Measurements from ENCODE around the gene ERCC1.

The ERCC1 gene

DNA sequence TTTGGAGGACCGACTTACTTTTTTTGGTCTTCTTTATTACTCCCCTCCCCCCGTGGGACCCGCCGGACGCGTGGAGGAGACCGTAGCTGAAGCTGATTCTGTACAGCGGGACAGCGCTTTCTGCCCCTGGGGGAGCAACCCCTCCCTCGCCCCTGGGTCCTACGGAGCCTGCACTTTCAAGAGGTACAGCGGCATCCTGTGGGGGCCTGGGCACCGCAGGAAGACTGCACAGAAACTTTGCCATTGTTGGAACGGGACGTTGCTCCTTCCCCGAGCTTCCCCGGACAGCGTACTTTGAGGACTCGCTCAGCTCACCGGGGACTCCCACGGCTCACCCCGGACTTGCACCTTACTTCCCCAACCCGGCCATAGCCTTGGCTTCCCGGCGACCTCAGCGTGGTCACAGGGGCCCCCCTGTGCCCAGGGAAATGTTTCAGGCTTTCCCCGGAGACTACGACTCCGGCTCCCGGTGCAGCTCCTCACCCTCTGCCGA is 44.5 kb upstream of the ERCC1 start:
- DNase-seq (ENCODE audit: insufficient read length, low spot score) (no peak), FAIRE-seq (peak; percentile 5)
- 0 out of 2 replicates have a peak, but pooled peaks have one; percentile 2 for TF ChIP-seq TAF1 (IDR thresholded peaks at IDR 0.05; ENCODE audit: low read depth, low read length)
- no peak for TF ChIP-seq POLR2AphosphoS5 (IDR thresholded peaks at IDR 0.05; ENCODE audit: low read depth, low read length)

DNA sequence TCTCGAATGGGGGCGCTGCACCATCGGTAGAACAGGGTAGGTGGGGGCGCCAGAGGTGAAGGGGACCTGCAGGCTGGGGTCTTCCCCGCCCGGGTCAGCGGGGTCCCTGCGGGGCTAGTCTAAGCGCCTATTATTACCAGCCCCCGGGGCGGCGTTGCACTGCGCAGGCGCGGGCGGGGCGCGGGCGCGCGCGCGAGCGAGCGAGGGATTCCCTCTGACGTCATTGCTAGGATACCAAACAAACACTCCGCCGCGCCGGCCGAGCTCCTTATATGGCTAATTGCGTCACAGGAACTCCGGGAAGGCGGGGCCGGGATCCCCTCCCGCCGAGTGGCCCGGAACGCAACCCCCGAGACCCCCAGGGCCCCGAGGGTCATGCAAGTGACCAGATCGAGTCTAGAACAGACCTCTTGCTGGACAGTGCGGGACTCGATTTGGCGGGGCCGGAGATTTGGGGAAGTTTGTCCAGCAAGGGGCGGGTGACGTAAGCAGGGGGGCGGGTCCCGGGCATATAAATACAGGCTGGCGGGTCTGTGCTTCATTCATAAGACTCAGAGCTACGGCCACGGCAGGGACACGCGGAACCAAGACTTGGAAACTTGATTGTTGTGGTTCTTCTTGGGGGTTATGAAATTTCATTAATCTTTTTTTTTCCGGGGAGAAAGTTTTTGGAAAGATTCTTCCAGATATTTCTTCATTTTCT is 43.9 kb upstream of the ERCC1 start, which contains the start of gene FOSB:
TSS of gene FOSB (plus strand) at position 541 of the 703 bp plus-strand sequence. CDS start 591 bp downstream, outside the sequence.
- FAIRE-seq (peak; percentile 98), DNase-seq (ENCODE audit: insufficient read length, low spot score) (peak; percentile 82)
- TF ChIP-seq POU2F2 (IDR thresholded peaks at IDR 0.05; ENCODE audit: low read depth, low read length): no peak
- no peak for TF ChIP-seq PAX5 (IDR thresholded peaks at IDR 0.05; ENCODE audit: insufficient read depth, low read length, severe bottlenecking)
- no peak; the same call in 1 of the 2 replicates for TF ChIP-seq TAF1 (IDR thresholded peaks at IDR 0.05; ENCODE audit: low read depth, low read length)
- peak; percentile 81 for TF ChIP-seq POLR2A (IDR thresholded peaks at IDR 0.05; ENCODE audit: low read depth, low read length)
- TF ChIP-seq POLR2AphosphoS5 (IDR thresholded peaks at IDR 0.05; ENCODE audit: low read depth, low read length): peak; percentile 60; the same call in 1 of the 2 replicates
- no peak for TF ChIP-seq SPI1 (IDR thresholded peaks at IDR 0.05; ENCODE audit: low read depth, low read length)

DNA sequence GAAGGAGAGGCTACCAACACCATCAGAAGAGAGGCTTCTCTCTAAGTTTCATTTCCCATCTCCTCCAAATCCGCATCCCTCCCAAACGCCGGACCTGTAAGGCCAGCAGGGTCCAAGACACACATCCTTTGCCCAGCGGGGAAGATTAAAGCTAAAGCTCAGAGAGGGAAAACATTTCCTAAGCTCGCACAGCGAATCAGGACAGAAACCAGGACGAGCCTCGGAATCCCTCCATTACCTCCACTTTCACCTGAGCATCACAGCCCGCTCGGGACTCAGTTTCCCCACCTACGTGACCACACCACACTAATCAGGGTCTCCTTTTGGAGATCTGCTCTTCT is 43.4 kb upstream of the ERCC1 start:
- no peak for DNase-seq (ENCODE audit: insufficient read length, low spot score)
- TF ChIP-seq POLR2AphosphoS5 (IDR thresholded peaks at IDR 0.05; ENCODE audit: low read depth, low read length) (no peak), PAX5 (IDR thresholded peaks at IDR 0.05; ENCODE audit: insufficient read depth, low read length, severe bottlenecking) (no peak), SPI1 (IDR thresholded peaks at IDR 0.05; ENCODE audit: low read depth, low read length) (no peak), POU2F2 (IDR thresholded peaks at IDR 0.05; ENCODE audit: low read depth, low read length) (no peak)
- no peak for FAIRE-seq

DNA sequence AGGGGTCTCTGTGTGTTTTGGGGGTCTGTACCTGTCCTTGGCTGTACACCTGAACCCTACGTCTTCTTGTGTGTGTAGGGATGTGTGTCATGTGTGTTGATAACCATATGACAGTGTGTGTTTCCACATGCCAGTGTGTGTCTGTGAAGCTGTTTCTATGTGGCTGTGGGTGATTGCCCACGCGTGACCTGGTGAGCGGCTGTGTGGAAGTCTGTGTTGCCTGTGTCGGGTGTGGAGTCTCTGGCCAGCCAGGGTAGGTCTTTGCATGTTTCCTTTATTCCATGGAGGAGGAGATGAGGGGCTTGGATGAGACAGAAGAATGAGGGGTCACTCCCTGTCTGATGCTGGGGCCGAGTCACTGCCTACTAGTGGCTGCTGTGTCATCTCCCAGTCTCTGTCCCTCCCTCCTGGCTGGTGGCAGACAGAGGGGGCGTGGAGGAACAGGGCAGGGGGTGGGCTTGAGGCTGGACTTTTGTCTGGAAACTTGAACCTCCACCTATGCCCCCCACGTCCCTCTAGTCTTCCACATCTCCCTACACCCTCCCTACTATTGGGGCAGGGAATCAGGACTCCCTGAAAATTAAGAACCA is 41.2 kb upstream of the ERCC1 start:
- TF ChIP-seq POLR2AphosphoS5 (IDR thresholded peaks at IDR 0.05; ENCODE audit: low read depth, low read length) (no peak), POLR2A (IDR thresholded peaks at IDR 0.05; ENCODE audit: low read depth, low read length) (no peak), SPI1 (IDR thresholded peaks at IDR 0.05; ENCODE audit: low read depth, low read length) (no peak), POU2F2 (IDR thresholded peaks at IDR 0.05; ENCODE audit: low read depth, low read length) (no peak), PAX5 (IDR thresholded peaks at IDR 0.05; ENCODE audit: insufficient read depth, low read length, severe bottlenecking) (no peak), TAF1 (IDR thresholded peaks at IDR 0.05; ENCODE audit: low read depth, low read length) (no peak)
- FAIRE-seq: no peak
- no peak for DNase-seq (ENCODE audit: insufficient read length, low spot score)

DNA sequence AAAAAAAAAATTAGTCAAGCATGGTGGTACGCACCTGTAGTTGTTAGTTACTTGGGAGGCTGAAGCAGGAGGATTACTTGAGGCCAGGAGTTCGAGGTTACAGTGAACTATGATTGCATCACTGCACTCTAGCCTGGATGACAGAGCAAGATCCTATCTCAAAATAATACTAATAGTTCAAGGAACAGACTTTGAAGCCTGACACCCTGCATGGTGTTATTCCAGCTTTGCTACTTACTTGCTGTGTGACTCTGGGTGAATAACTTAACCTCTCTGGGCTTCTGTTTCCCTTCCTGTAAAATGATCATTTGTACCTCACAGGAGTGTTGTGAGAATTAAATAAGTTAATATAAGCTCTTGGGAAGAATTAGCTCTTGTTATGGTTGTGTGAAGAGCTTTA is 40.6 kb upstream of the ERCC1 start:
- FAIRE-seq (no peak), DNase-seq (ENCODE audit: insufficient read length, low spot score) (no peak)
- TF ChIP-seq TAF1 (IDR thresholded peaks at IDR 0.05; ENCODE audit: low read depth, low read length) (no peak), POU2F2 (IDR thresholded peaks at IDR 0.05; ENCODE audit: low read depth, low read length) (no peak), POLR2A (IDR thresholded peaks at IDR 0.05; ENCODE audit: low read depth, low read length) (no peak), PAX5 (IDR thresholded peaks at IDR 0.05; ENCODE audit: insufficient read depth, low read length, severe bottlenecking) (no peak), SPI1 (IDR thresholded peaks at IDR 0.05; ENCODE audit: low read depth, low read length) (no peak), POLR2AphosphoS5 (IDR thresholded peaks at IDR 0.05; ENCODE audit: low read depth, low read length) (no peak)

DNA sequence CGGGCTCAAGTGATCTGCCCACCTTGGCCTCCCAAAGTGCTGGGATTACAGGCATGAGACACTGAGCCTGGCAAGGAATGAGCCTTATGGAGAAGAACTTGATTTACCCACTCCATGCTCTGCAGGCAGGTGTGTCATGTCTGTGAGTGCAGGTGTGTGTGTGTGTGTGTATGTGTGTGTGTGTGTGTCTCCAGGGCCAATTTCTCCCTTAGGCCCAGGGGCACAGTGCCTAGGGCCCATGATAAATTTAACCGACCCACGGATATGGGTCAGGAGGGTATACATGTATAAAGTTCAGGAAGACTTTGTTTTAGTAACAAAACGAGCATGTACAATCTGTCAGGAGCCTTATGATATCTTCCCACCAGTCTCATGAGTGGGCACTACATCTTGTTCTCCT is 39.5 kb upstream of the ERCC1 start:
- TF ChIP-seq POLR2AphosphoS5 (IDR thresholded peaks at IDR 0.05; ENCODE audit: low read depth, low read length) (no peak), SPI1 (IDR thresholded peaks at IDR 0.05; ENCODE audit: low read depth, low read length) (no peak), TAF1 (IDR thresholded peaks at IDR 0.05; ENCODE audit: low read depth, low read length) (no peak), PAX5 (IDR thresholded peaks at IDR 0.05; ENCODE audit: insufficient read depth, low read length, severe bottlenecking) (no peak)
- FAIRE-seq (no peak), DNase-seq (ENCODE audit: insufficient read length, low spot score) (no peak)

DNA sequence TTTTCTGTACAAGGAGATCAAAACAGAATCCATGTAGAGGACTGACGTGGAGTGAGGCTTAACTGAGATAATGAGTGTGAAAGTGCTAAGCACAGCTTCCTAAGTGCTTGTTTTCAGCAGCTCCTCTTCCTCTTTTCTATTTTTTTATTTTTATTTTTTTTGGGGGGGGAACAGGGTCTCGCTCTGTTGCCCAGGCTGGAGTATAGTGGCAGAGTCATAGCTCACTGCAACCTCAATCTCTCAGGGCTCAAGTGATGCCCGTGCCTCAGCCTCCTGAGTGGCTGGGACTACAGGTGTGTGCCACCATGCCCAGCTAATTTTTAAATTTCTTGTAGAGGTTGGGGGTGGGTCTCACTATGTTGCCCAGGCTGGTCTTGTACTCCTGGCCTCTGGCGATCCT is 38.5 kb upstream of the ERCC1 start:
- no peak for FAIRE-seq
- TF ChIP-seq SPI1 (IDR thresholded peaks at IDR 0.05; ENCODE audit: low read depth, low read length): no peak
- TF ChIP-seq POLR2A (IDR thresholded peaks at IDR 0.05; ENCODE audit: low read depth, low read length): no peak
- no peak for TF ChIP-seq TAF1 (IDR thresholded peaks at IDR 0.05; ENCODE audit: low read depth, low read length)
- no peak for TF ChIP-seq PAX5 (IDR thresholded peaks at IDR 0.05; ENCODE audit: insufficient read depth, low read length, severe bottlenecking)
- TF ChIP-seq POLR2AphosphoS5 (IDR thresholded peaks at IDR 0.05; ENCODE audit: low read depth, low read length): no peak
- no peak for TF ChIP-seq POU2F2 (IDR thresholded peaks at IDR 0.05; ENCODE audit: low read depth, low read length)
- no peak for DNase-seq (ENCODE audit: insufficient read length, low spot score)

DNA sequence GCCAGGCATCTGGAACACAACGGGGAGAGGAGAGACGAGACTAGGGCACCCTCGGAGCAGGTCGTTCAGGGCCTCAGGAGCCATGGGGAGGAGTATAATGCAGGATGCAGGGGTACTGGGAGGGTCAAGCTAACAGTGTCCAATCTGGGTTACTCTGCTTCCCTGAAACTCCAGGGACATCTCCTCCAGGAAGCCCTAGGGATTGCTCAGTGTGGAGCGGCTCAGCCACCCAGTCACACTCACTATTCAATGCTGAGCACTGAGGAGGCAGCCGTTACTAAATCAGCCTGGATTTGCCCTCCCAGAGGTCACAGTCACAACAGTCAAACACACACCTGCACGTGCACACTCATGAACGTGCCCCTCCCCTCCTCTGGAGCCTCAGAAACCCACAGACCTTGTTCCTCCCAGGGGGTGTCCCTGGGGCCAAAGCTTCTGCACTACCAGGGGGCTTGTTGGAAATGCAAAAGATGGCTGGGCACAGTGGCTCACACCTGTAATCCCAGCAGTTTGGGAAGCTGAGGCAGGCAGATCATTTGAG is 37.2 kb upstream of the ERCC1 start:
- DNase-seq (ENCODE audit: insufficient read length, low spot score) (no peak), FAIRE-seq (no peak)
- TF ChIP-seq SPI1 (IDR thresholded peaks at IDR 0.05; ENCODE audit: low read depth, low read length) (no peak), POLR2A (IDR thresholded peaks at IDR 0.05; ENCODE audit: low read depth, low read length) (no peak), POLR2AphosphoS5 (IDR thresholded peaks at IDR 0.05; ENCODE audit: low read depth, low read length) (no peak), PAX5 (IDR thresholded peaks at IDR 0.05; ENCODE audit: insufficient read depth, low read length, severe bottlenecking) (no peak)

DNA sequence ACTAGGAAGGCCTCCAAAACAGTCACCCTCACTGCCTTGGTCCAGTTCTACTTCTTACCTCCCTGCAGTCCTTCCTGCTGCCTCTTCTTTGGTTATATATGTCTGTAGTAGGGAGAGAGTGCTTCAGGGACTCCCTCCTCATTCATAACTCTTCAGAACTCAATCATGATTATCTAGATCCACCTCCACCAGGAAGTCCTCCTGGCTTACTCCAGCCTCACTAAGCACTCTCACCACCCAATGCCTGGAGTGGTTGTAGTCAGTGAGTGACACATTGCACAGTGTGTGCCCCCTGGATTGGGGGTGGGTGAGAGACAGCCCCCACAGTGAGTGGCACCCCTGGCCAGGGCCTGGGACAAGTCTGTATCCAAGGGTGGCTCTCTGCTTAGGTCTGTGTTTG is 34.1 kb upstream of the ERCC1 start:
- no peak for FAIRE-seq
- TF ChIP-seq POLR2AphosphoS5 (IDR thresholded peaks at IDR 0.05; ENCODE audit: low read depth, low read length): no peak
- DNase-seq (ENCODE audit: insufficient read length, low spot score): no peak

DNA sequence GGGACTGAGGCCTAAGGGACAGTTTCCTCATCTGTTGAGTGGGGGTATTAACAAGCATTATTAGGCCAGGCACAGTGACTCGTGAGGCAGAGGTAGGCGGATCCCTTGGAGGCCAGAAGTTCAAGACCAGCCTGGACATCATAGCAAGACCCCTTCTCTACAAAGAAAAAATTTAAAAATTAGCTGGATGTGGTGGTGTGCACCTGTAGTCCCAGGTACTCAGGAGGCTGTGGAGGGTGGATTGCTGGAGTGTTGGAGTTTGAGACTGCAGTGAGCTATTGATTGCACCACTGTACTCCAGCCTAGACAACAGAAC is 32.7 kb upstream of the ERCC1 start:
- FAIRE-seq (no peak), DNase-seq (ENCODE audit: insufficient read length, low spot score) (no peak)
- TF ChIP-seq POU2F2 (IDR thresholded peaks at IDR 0.05; ENCODE audit: low read depth, low read length): no peak
- no peak for TF ChIP-seq SPI1 (IDR thresholded peaks at IDR 0.05; ENCODE audit: low read depth, low read length)
- TF ChIP-seq POLR2AphosphoS5 (IDR thresholded peaks at IDR 0.05; ENCODE audit: low read depth, low read length): no peak
